ENCODE results near the gene DNM1.

The DNM1 gene

GRCh38 chr9:128206484-128206883 is 3.3 kb downstream of the DNM1 start:
- DNase-seq = no peak

- no peak for DNase-seq
Measured at GRCh38 chr9:128206916-128207910, 4.0 kb downstream of the DNM1 start.

DNA sequence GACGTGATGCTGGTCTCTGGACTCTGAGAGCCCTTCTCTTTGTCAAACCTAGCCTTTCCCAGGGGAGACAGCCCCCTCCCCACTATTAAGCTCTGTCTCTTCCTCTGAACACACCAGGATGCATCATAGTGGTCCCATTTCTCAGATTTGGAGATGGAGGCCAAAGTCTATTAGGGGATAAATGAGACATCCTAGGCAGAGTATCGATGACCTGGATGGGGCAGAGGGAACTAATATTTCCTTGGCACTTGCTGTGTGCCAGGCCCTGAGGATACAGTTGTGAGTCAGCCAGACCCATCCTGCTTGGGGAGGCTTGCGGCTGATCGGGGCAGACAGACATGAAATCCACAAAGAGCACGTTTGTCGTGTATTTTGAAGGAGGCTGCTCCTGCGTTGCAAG is 5.2 kb downstream of the DNM1 start:
- no peak for DNase-seq

DNA sequence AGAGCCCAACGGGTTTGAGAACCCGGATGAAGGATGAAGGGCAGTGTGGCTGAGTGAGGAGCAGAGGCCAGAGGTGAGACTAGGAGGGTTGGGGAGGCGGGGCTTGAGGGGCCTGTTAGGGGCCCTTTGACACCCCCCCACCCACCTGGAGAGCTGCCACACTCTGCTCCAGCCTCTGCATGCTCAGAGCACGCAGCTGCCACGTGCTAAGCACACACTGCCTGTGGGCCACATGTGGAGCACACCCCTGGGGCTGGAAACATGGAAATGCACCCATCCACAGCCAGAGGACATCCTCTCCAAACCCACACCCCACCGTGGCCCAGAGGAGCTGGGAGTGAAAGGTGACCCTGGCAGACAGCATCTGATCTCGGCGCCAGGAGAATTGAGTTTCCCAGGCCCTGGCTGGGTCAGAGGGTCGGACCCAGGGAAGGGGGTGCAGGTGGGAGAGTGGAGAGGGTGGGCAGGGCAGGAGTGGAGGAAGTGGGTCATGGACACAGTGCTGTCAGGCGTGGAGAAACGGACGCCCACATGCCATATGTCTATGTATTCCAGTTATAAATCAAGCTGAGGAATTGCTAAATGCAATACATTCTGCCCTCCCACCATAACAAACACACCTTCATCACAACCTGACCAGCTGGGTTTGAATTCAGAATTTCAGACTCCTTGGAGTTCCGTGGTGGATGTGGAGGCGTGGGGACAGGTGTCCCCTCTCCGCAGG is 5.9 kb downstream of the DNM1 start:
- DNase-seq = no peak

GRCh38 chr9:128211186-128211980 is 8.2 kb downstream of the DNM1 start:
- DNase-seq = no peak

GRCh38 chr9:128211981-128212281 is 8.8 kb downstream of the DNM1 start:
- no peak for DNase-seq

DNA sequence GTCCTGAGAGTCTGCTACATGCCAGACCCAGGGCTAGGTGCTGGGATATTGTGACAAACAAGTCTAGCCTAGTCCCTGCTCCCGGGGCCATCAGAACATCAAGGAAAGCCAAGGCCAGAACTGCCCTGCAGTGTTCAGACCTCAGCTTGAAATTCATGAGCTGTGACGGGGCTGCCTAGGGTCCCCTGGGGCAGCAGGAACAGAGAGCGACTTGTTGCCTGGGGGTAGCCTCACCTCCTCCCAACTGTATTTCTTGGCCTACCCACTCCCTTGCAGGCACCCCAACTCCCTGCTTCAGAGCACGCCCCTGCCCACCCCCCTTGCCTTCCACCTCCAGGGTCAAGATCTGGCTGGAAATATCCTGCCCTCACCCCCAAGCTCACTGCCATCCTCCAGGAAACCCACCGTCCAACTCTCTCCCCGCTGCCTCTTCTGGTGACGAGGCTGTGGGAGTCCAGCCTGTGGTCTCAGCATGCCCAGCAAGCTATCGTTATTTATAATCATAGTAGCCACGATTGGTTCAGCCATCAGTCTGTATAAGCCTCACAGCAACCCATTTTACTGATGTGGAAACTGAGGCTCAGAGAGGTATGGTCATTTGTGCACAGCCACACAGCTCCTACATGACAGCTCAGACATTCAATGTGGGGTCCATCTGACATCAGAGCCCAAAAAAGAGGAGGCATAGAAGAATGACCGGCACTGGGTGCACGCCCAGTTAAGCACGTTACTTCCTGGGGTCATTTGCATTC is 10.7 kb downstream of the DNM1 start:
- no peak for DNase-seq

DNA sequence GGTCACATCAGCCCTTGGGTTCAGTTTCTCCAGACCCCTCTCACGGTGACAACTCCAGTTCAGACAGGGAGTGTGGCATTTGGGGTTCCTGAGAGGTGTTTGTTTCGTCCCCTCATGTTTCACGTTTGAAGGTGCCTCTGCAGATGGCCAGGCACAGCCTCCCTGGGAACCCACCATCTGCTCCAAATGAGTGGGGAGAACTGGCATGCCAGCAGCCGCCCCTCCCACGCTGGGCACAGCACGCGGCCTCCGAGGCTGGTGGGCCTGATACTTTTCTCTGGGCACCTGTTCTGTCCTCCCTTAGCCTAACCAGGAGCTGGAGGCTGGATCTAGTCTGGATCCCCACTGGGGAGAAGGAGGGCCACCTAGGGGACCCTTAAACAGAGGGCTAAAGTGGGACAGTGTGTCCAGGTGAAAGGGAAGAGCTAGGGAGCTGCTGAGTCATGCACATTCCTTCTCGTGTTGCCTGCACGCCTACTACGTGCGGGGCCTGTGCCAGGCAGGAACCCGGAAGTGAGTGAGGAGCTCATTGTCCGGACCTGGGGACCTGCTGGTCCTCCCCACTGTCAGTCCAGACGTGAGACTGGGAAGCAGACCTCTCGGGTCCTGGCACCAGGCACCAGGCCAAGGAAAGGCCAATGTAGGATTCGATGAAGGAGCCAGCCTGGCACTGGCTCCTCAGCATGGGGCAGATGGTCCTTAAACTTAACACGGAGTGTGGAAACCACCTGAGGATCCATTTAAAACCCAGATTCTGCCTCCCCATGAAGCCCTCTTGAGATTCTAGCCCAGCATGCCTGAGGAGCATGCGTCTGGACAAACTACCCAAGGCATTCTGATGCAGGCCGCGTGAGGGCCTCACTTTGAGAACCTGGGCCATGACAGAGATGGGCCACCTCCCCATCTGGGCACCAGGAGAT is 11.7 kb downstream of the DNM1 start:
- no peak for DNase-seq

DNA sequence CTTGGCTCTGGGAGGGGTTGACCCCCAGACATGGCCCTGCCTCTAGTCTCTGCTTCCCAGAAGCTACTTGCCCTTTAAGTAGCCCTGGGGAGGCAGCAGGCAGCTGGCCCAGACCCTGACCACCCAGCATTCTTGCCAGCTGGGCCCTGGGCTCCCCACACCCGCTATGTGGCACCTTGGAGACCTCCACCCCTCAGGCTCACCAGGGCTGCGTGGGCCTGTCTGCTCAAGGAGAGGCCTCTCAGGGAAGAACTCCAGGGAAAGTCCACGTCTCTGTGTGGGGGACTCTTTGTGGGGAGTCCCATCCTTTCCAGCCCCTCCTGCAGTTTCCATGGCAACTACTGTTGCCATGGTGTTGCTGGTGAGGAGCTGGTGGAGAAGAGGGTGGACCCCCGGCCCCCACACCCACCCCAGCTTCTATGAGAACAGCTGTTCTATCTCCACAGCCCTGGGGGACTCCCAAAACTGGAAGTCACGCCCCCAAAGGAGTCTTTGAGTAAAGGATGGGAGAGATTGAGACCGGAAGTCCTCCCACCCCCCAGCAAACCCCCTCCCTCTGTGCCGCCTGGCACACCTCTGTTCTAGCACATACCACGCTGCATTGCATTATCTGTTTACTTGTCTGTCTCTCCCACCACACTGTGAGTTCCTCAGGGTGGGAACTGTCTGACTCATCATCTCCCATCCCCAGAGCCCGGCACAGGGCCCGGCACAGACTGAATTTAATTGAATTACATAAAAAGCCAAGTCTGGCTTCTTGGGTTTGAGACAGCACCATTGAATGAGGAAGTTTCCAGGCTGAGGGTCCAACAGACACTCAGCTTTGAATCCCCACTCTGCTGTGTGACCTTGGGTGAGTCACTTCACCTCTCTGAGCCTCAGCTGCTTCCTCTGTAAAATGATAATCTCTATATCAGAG is 12.6 kb downstream of the DNM1 start:
- DNase-seq = no peak

GRCh38 chr9:128216781-128217553 is 13.8 kb downstream of the DNM1 start:
- no peak for DNase-seq

DNA sequence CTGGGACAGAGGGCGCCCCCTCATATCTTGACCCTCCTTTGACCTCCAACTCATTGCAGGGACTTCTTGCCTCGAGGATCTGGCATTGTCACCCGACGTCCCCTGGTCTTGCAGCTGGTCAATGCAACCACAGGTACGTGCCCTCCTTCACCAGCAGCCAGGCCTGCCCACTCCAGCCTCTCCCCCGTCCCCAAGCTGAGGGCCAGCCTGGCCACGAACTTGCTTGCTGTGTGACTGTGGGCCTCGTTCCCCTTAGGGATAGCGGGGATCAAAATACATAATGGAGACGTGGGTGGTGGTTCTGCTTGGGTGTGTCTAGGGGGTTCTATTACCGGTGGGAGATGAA is 15.0 kb downstream of the DNM1 start:
- no peak for DNase-seq

GRCh38 chr9:128218518-128219389 is 15.6 kb downstream of the DNM1 start:
- DNase-seq = peak; percentile 84

- no peak for DNase-seq
Measured at GRCh38 chr9:128219831-128220230, 16.7 kb downstream of the DNM1 start.

- no peak for DNase-seq
Measured at GRCh38 chr9:128222026-128222425, 18.8 kb downstream of the DNM1 start.

DNA sequence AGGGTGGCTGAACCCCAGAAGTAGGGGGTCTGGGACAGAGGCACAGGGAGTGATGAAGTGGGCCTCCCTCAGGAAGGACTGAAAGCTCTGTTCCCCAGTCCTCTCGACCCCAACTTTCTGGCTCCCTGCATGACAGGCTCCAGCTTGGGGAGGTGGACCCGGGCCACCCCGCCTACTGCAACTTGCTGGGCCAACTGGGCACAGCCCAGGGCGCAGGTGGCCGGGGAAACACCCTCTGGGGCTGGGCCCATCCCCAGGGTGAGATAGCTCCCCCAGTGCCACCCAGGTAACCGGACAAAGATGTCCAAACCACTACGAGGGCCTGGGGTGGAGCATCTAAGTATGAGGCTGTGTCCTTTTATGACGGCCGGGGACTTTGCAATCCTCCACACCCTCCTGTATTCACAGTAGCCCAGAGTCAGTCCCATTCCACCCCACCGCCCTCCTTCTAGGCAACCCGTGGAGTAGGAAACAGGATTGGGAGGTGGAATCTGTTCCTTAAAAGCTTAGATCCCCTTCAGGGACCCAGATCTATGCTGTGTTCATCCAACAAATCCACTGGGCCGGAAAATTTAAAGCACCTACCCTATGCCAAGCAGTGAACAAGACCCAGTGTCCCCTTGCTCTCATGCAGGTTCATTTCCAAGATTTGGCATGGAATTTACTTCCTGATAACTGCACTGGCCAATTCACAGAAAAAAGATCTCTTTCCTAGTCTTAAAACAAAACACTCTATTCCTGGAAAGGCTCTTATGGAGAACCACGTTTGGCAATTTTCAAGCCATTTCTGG is 19.9 kb downstream of the DNM1 start:
- DNase-seq = no peak

GRCh38 chr9:128224877-128225276 is 21.7 kb downstream of the DNM1 start:
- no peak for DNase-seq

- DNase-seq = no peak
Measured at GRCh38 chr9:128225770-128226411, 22.7 kb downstream of the DNM1 start.

Data from activated gamma-delta T cell treated with Interleukin-2 at 50 U/mL for 16 hours (primary cell).